Trophoblast cell (in vitro differentiated cells and primary cell): ENCODE data around the gene LAMP1.

Experiments used
- DNase-seq, 2 donors: peaks; one replicate each; pipeline ENCODE4 v3.0.0-alpha.2; 2016
- H2AFZ ChIP-seq: 2 replicates; pipeline ENCODE4 v1.6.1; 2013; ENCODE audit warnings: low read length, moderate library complexity, mild to moderate bottlenecking; ENCODE audit not compliant: insufficient read depth, poor library complexity
- H2AK5ac ChIP-seq: 2 replicates; pipeline ENCODE4 v1.6.1; 2013; ENCODE audit warnings: mild to moderate bottlenecking, low read length
- H2BK120ac ChIP-seq: 2 replicates; pipeline ENCODE4 v1.6.1; 2013; ENCODE audit warnings: low read length, mild to moderate bottlenecking, moderate library complexity; ENCODE audit not compliant: insufficient read depth, poor library complexity
- H2BK12ac ChIP-seq: 2 replicates; pipeline ENCODE4 v1.6.1; 2013; ENCODE audit warnings: mild to moderate bottlenecking, low read length, moderate library complexity
- H2BK5ac ChIP-seq: 2 replicates; pipeline ENCODE4 v1.6.1; 2013; ENCODE audit warnings: low read length, low read depth, moderate library complexity, mild to moderate bottlenecking; ENCODE audit not compliant: poor library complexity
- H3K14ac ChIP-seq: 2 replicates; pipeline ENCODE4 v1.6.1; 2013; ENCODE audit warnings: mild to moderate bottlenecking, low read length
- H3K18ac ChIP-seq: 2 replicates; pipeline ENCODE4 v1.6.1; 2013; ENCODE audit warnings: mild to moderate bottlenecking, low read length
- H3K23ac ChIP-seq: 2 replicates; pipeline ENCODE4 v1.6.1; 2013; ENCODE audit warnings: low read length
- H3K27ac ChIP-seq: 2 replicates; pipeline ENCODE4 v1.5.1; 2013; ENCODE audit warnings: low read depth, mild to moderate bottlenecking, inconsistent platforms, low read length, moderate library complexity
- H3K27me3 ChIP-seq: 2 replicates; pipeline ENCODE4 v1.6.1; 2013; ENCODE audit warnings: inconsistent platforms, mild to moderate bottlenecking, low read length, moderate library complexity; ENCODE audit not compliant: insufficient read depth
- H3K36me3 ChIP-seq, 2 experiments: 1 replicate in 1 of 2; 2 replicates in 1 of 2; pipeline ENCODE4 v1.6.1; 2013; ENCODE audit warnings: low read length in 2 of 2, mild to moderate bottlenecking in 2 of 2, moderate library complexity in 1 of 2; ENCODE audit not compliant: insufficient read depth in 2 of 2, control insufficient read depth in 1 of 2
- H3K4ac ChIP-seq: 2 replicates; pipeline ENCODE4 v1.6.1; 2013; ENCODE audit warnings: low read depth, mild to moderate bottlenecking, low read length, moderate library complexity
- H3K4me1 ChIP-seq, 2 experiments: 1 replicate in 1 of 2; 2 replicates in 1 of 2; pipeline ENCODE4 v1.6.1; 2013; ENCODE audit warnings: low read length in 2 of 2, mild to moderate bottlenecking in 2 of 2, moderate library complexity in 1 of 2; ENCODE audit not compliant: insufficient read depth in 2 of 2, control insufficient read depth in 1 of 2
- H3K4me2 ChIP-seq: 2 replicates; pipeline ENCODE4 v1.6.1; 2013; ENCODE audit warnings: inconsistent platforms, mild to moderate bottlenecking, low read length, moderate library complexity
- H3K4me3 ChIP-seq: 2 replicates; pipeline ENCODE4 v1.5.1; 2013; ENCODE audit warnings: mild to moderate bottlenecking, low read depth, low read length, inconsistent platforms
- H3K79me1 ChIP-seq: one replicate; pipeline ENCODE4 v1.6.1; 2013; ENCODE audit warnings: low read length
- H3K79me2 ChIP-seq: 2 replicates; pipeline ENCODE4 v1.6.1; 2013; ENCODE audit warnings: low read length, mild to moderate bottlenecking; ENCODE audit not compliant: control insufficient read depth, insufficient read depth, poor library complexity
- H3K9ac ChIP-seq: 2 replicates; pipeline ENCODE4 v1.6.1; 2013; ENCODE audit warnings: mild to moderate bottlenecking, low read length
- H3K9me3 ChIP-seq: 2 replicates; pipeline ENCODE4 v1.6.1; 2013; ENCODE audit warnings: low read depth, mild to moderate bottlenecking, control low read depth, inconsistent platforms, low read length; ENCODE audit not compliant: insufficient read depth
- H4K12ac ChIP-seq: 2 replicates; pipeline ENCODE4 v1.6.1; 2013; ENCODE audit warnings: low read depth, mild to moderate bottlenecking, low read length, moderate library complexity
- H4K8ac ChIP-seq: 2 replicates; pipeline ENCODE4 v1.6.1; 2013; ENCODE audit warnings: low read depth, mild to moderate bottlenecking, low read length, moderate library complexity
- H4K91ac ChIP-seq: one replicate; pipeline ENCODE4 v1.6.1; 2013; ENCODE audit warnings: low read depth, mild to moderate bottlenecking, low read length, moderate library complexity
- WGBS: extraction: QIAGEN DNeasy Blood & Tissue Kit; methylation state at CpG from one replicate; pipeline ENCODE4 v1.1.7; 2013; ENCODE audit warnings: missing lambda C conversion rate; ENCODE audit not compliant: insufficient read length, insufficient coverage; ENCODE audit errors: extremely low coverage; 5-methylcytosine and 5-hydroxymethylcytosine counted together

The LAMP1 gene

GRCh38 chr13:113318956-113319355 is 21.9 kb downstream of the LAMP1 start:
- H4K12ac ChIP-seq: no peak overlapping the region
- H3K4ac ChIP-seq: no peak overlapping the region

GRCh38 chr13:113319371-113319770 is 22.3 kb downstream of the LAMP1 start:
- H3K23ac ChIP-seq: no peak overlapping the region
- H3K79me1 ChIP-seq: no peaks in the 10 kb centered on the region
- H3K4me3 ChIP-seq: no peak overlapping the region
- no peak overlapping the region for H2AK5ac ChIP-seq
- no peak overlapping the region for H2BK12ac ChIP-seq
- no peak overlapping the region for H3K4me2 ChIP-seq
- no peak overlapping the region for H3K18ac ChIP-seq
- no CpG with 5 or more reads among the region's 14 CpGs for WGBS
- no peak overlapping the region for H2BK120ac ChIP-seq
- H3K4me1 ChIP-seq: peaks cover 0 to 2% of the 10 kb centered on the region in 2 experiments
- H3K9me3 ChIP-seq: peaks cover 2% of the 10 kb centered on the region
- no peak overlapping the region for H3K14ac ChIP-seq
- H3K4ac ChIP-seq: no peak overlapping the region
- no peaks in the 10 kb centered on the region for H3K27me3 ChIP-seq
- H3K27ac ChIP-seq: no peak overlapping the region
- H4K12ac ChIP-seq: no peak overlapping the region
- H4K8ac ChIP-seq: no peak overlapping the region
- no peaks in the 10 kb centered on the region for H3K79me2 ChIP-seq
- H2BK5ac ChIP-seq: no peak overlapping the region
- H4K91ac ChIP-seq: no peak overlapping the region
- no peak for DNase-seq
- no peak overlapping the region for H3K9ac ChIP-seq
- H2AFZ ChIP-seq: no peak overlapping the region
- peaks cover 52 to 60% of the 10 kb centered on the region in 2 experiments for H3K36me3 ChIP-seq

More at GRCh38 chr13:113318956-113319355, 21.9 kb downstream of the LAMP1 start:
- peaks cover 2% of the 10 kb centered on the region for H3K9me3 ChIP-seq
- no peak overlapping the region for H2AK5ac ChIP-seq
- H4K91ac ChIP-seq: no peak overlapping the region
- no peak overlapping the region for H3K14ac ChIP-seq
- H2AFZ ChIP-seq: no peak overlapping the region
- H3K27me3 ChIP-seq: no peaks in the 10 kb centered on the region
- H3K4me1 ChIP-seq: peaks cover 0 to 2% of the 10 kb centered on the region in 2 experiments
- no peak overlapping the region for H3K18ac ChIP-seq
- WGBS: no CpG with 5 or more reads among the region's 18 CpGs
- H3K79me2 ChIP-seq: no peaks in the 10 kb centered on the region
- H3K79me1 ChIP-seq: no peaks in the 10 kb centered on the region
- H3K36me3 ChIP-seq: peaks cover 50 to 58% of the 10 kb centered on the region in 2 experiments
- no peak overlapping the region for H2BK12ac ChIP-seq
- no peak overlapping the region for H3K9ac ChIP-seq
- no peak overlapping the region for H2BK120ac ChIP-seq
- H3K27ac ChIP-seq: no peak overlapping the region
- no peak overlapping the region for H3K4me2 ChIP-seq
- H2BK5ac ChIP-seq: no peak overlapping the region
- H4K8ac ChIP-seq: no peak overlapping the region
- H3K4me3 ChIP-seq: no peak overlapping the region
- no peak for DNase-seq
- no peak overlapping the region for H3K23ac ChIP-seq

- H3K4me1 ChIP-seq: no peaks in the 10 kb centered on the region
- no peak overlapping the region for H2BK120ac ChIP-seq
- H3K79me1 ChIP-seq: no peaks in the 10 kb centered on the region
- H2AFZ ChIP-seq: no peak overlapping the region
- no peaks in the 10 kb centered on the region for H3K79me2 ChIP-seq
- H3K14ac ChIP-seq: no peak overlapping the region
- no peak overlapping the region for H3K9ac ChIP-seq
- DNase-seq: no peak
- no peak overlapping the region for H3K4me3 ChIP-seq
- peaks cover 59 to 67% of the 10 kb centered on the region in 2 experiments for H3K36me3 ChIP-seq
- H3K18ac ChIP-seq: no peak overlapping the region
- no peak overlapping the region for H4K91ac ChIP-seq
- H3K9me3 ChIP-seq: peaks cover 2% of the 10 kb centered on the region
- no peak overlapping the region for H4K12ac ChIP-seq
- no peak overlapping the region for H2AK5ac ChIP-seq
- H3K27ac ChIP-seq: no peak overlapping the region
- H2BK5ac ChIP-seq: no peak overlapping the region
- no peak overlapping the region for H3K23ac ChIP-seq
- H2BK12ac ChIP-seq: no peak overlapping the region
- H3K4ac ChIP-seq: no peak overlapping the region
- WGBS: no CpG with 5 or more reads among the region's 19 CpGs
- no peak overlapping the region for H4K8ac ChIP-seq
- H3K27me3 ChIP-seq: no peaks in the 10 kb centered on the region
- H3K4me2 ChIP-seq: no peak overlapping the region
Observed at GRCh38 chr13:113320226-113320875, 23.3 kb downstream of the LAMP1 start.

- WGBS: no CpG with 5 or more reads among the region's 22 CpGs
- Histone ChIP-seq H3K79me1 (no peaks in the 10 kb centered on the region), H3K9ac (no peak overlapping the region), H3K79me2 (no peaks in the 10 kb centered on the region), H2AK5ac (no peak overlapping the region), H3K4me3 (no peak overlapping the region), H4K12ac (no peak overlapping the region), H3K4me2 (no peak overlapping the region), H4K91ac (no peak overlapping the region), H2AFZ (no peak overlapping the region), H3K23ac (no peak overlapping the region), H4K8ac (no peak overlapping the region), H2BK12ac (no peak overlapping the region), H2BK120ac (no peak overlapping the region), H3K18ac (no peak overlapping the region), H3K27ac (no peak overlapping the region), H2BK5ac (no peak overlapping the region), H3K27me3 (no peaks in the 10 kb centered on the region), H3K14ac (no peak overlapping the region), H3K36me3 (peaks cover 60 to 74% of the 10 kb centered on the region in 2 experiments), H3K9me3 (peaks cover 2% of the 10 kb centered on the region), H3K4me1 (no peaks in the 10 kb centered on the region), H3K4ac (no peak overlapping the region)
- DNase-seq: no peak
Observed at GRCh38 chr13:113321546-113321945, 24.5 kb downstream of the LAMP1 start.
